HL-60/S4 treated with phorbol 12-myristate 13-acetate at 8.2 ng/mL for 4 days and 3 days (cell line): ENCODE data around the gene FAM168A.
"Not testable (repeated sequence)": the region's sequence is repeated elsewhere in the genome, so short reads cannot be mapped to it uniquely, and the experiment has no call there.

ENCODE experiments used
- in situ Hi-C: fragments of 300-500 bp; cut with MboI; formaldehyde crosslinking; loops from 2 replicates; pipeline ENCODE4 v1.15.0; 2022; ENCODE audit warnings: low sequenced_read_pairs

The FAM168A gene

GRCh38 chr11:73436859-73437258 lies 161.1 kb downstream of the FAM168A start:
- in situ Hi-C loops = not testable (repeated sequence)

GRCh38 chr11:73431396-73431795 lies 166.5 kb downstream of the FAM168A start:
- in situ Hi-C loops = no loop called here

GRCh38 chr11:73430326-73430725 lies 167.6 kb downstream of the FAM168A start:
- in situ Hi-C loops = no loop called here

GRCh38 chr11:73429121-73429750 lies 168.7 kb downstream of the FAM168A start:
- in situ Hi-C loops = no loop called here

GRCh38 chr11:73428699-73429098 lies 169.2 kb downstream of the FAM168A start:
- in situ Hi-C loops = no loop called here

GRCh38 chr11:73428227-73428626 lies 169.7 kb downstream of the FAM168A start:
- in situ Hi-C loops = no loop called here

GRCh38 chr11:73426219-73426850 lies 171.6 kb downstream of the FAM168A start:
- in situ Hi-C loops = no loop called here

GRCh38 chr11:73425108-73425507 lies 172.8 kb downstream of the FAM168A start:
- in situ Hi-C loops = no loop called here

- in situ Hi-C loops = no loop called here
Observed at GRCh38 chr11:73423506-73423905, 174.4 kb downstream of the FAM168A start.

- in situ Hi-C loops = no loop called here
Observed at GRCh38 chr11:73422886-73423285, 175.0 kb downstream of the FAM168A start.

GRCh38 chr11:73420136-73420535 lies 177.8 kb downstream of the FAM168A start:
- in situ Hi-C loops = no loop called here

- in situ Hi-C loops = no loop called here
Observed at GRCh38 chr11:73416786-73417185, 181.1 kb downstream of the FAM168A start.

- in situ Hi-C loops = no loop called here
Observed at GRCh38 chr11:73415854-73416615, 181.9 kb downstream of the FAM168A start.

- in situ Hi-C loops = no loop called here
Observed at GRCh38 chr11:73414977-73415651, 182.8 kb downstream of the FAM168A start.

GRCh38 chr11:73413256-73413655 lies 184.7 kb downstream of the FAM168A start:
- in situ Hi-C loops = no loop called here

GRCh38 chr11:73412308-73412707 lies 185.6 kb downstream of the FAM168A start:
- in situ Hi-C loops = no loop called here

GRCh38 chr11:73411031-73411430 lies 186.9 kb downstream of the FAM168A start:
- in situ Hi-C loops = no loop called here

GRCh38 chr11:73410627-73411026 lies 187.3 kb downstream of the FAM168A start:
- in situ Hi-C loops = no loop called here

- in situ Hi-C loops = loop anchor here (10.0 kb wide), 1 partner anchor 245 kb away; no protein-coding TSS in a partner anchor
Observed at GRCh38 chr11:73409431-73409830, 188.5 kb downstream of the FAM168A start.

- in situ Hi-C loops = loop anchor here (10.0 kb wide), 1 partner anchor 248 kb away; no protein-coding TSS in a partner anchor
Observed at GRCh38 chr11:73406619-73407018, 191.3 kb downstream of the FAM168A start.

GRCh38 chr11:73406131-73406530 lies 191.8 kb downstream of the FAM168A start:
- in situ Hi-C loops = loop anchor here (10.0 kb wide), 1 partner anchor 249 kb away; no protein-coding TSS in a partner anchor
